ENCODE results near the gene CES2. TPM values are rescaled to one million over a fixed set of nuclear protein-coding genes. Genes with fewer than 3 reads are reported as not detected.
A peak's percentile ranks its signal among the peaks of the same experiment; 100 is the strongest.

The CES2 gene
- total and polyA plus RNA-seq, 9 of the 15 experiments (the other 6 are each of a cell fraction or from before 2014, with no cell fraction given): 2.2 to 37.9 (median 24.4) TPM

GRCh38 chr16:66905633-66906539 is 29.4 kb upstream of the CES2 start (continued):
- peak; percentile 8; the same call in 1 of the 2 replicates for TF ChIP-seq ZNF224 (CRISPR knock-in tag; IDR thresholded peaks at IDR 0.05)
- no peak for TF ChIP-seq ZNF253 (CRISPR knock-in tag; conservative IDR thresholded peaks at IDR 0.05)
- no peak for TF ChIP-seq TBP (optimal IDR thresholded peaks at IDR 0.05; ENCODE audit: low read depth, low read length)
- TF ChIP-seq RBM14 (IDR thresholded peaks at IDR 0.05; ENCODE audit: borderline replicate concordance, insufficient read depth, low read depth, low read length): no peak
- TF ChIP-seq ATF4 (CRISPR knock-in tag; IDR thresholded peaks at IDR 0.05): no peak
- no peak for TF ChIP-seq CTCFL (IDR thresholded peaks at IDR 0.05; ENCODE audit: borderline replicate concordance, insufficient read depth, low read depth, low read length, poor library complexity, severe bottlenecking)
- no peak for TF ChIP-seq RUNX1 (IDR thresholded peaks at IDR 0.05; ENCODE audit: low read depth)
- TF ChIP-seq TEAD2 (tag; IDR thresholded peaks at IDR 0.05): no peak
- TF ChIP-seq BCOR (IDR thresholded peaks at IDR 0.05): no peak
- TF ChIP-seq ETV5 (CRISPR knock-in tag; IDR thresholded peaks at IDR 0.05; ENCODE audit: low read depth): no peak
- no peak for TF ChIP-seq TRIM24 (IDR thresholded peaks at IDR 0.05)
- no peak for TF ChIP-seq PYGO2 (tag; IDR thresholded peaks at IDR 0.05)
- no peak for TF ChIP-seq ARHGAP35 (IDR thresholded peaks at IDR 0.05; ENCODE audit: partially characterized antibody)
- no peak for TF ChIP-seq ZNF140 (CRISPR knock-in tag; IDR thresholded peaks at IDR 0.05)
- TF ChIP-seq ZEB2 (IDR thresholded peaks at IDR 0.05): no peak
- TF ChIP-seq ZNF511 (CRISPR knock-in tag; IDR thresholded peaks at IDR 0.05): 0 out of 2 replicates have a peak, but pooled peaks have one; percentile 34
- TF ChIP-seq ZBTB2 (IDR thresholded peaks at IDR 0.05): 0 out of 2 replicates have a peak, but pooled peaks have one; percentile 39
- no peak; the same call in 1 of the 2 replicates for TF ChIP-seq CBFA2T3 (IDR thresholded peaks at IDR 0.05)
- no peak for TF ChIP-seq ZBTB33 (CRISPR knock-in tag; IDR thresholded peaks at IDR 0.05)
- peak in 1 of 2 experiments; percentile 29; a peak in 1 of 4 replicates for TF ChIP-seq NRF1 (conservative IDR thresholded peaks at IDR 0.05 in 1 of 2, IDR thresholded peaks at IDR 0.05 in 1 of 2)
